ENCODE data around the gene EPB41L3.
"Not testable (repeated sequence)": the region's sequence is repeated elsewhere in the genome, so short reads cannot be mapped to it uniquely, and the experiment has no call there.

EPB41L3 gene

GRCh38 chr18:5574843-5575242 lies 31.0 kb upstream of the EPB41L3 start:
- H3K4me3 ChIP-seq (replicated peaks in 1 of 2; ENCODE audit: low read depth in 2 of 2, low read length in 2 of 2), result no peak overlapping the region
- no peak for TF ChIP-seq CTCF (IDR thresholded peaks at IDR 0.05; ENCODE audit: low read depth, low read length)
- DNase-seq (ENCODE audit: low read depth in 2 of 2), result no peak

GRCh38 chr18:5571666-5572065 lies 27.9 kb upstream of the EPB41L3 start:
- no peak for TF ChIP-seq CTCF (IDR thresholded peaks at IDR 0.05; ENCODE audit: low read depth, low read length)
- H3K4me3 ChIP-seq (replicated peaks in 1 of 2; ENCODE audit: low read depth in 2 of 2, low read length in 2 of 2), result no peak overlapping the region
- DNase-seq (ENCODE audit: low read depth in 2 of 2), result peak in 1 of 2 donors; percentile 5

- H3K4me3 ChIP-seq (replicated peaks in 1 of 2; ENCODE audit: low read depth in 2 of 2, low read length in 2 of 2), result not testable (repeated sequence)
- DNase-seq (ENCODE audit: low read depth in 2 of 2), result peak; percentile 42 to 58
Measured at GRCh38 chr18:5570613-5571012, 26.8 kb upstream of the EPB41L3 start.

GRCh38 chr18:5568416-5568815 lies 24.6 kb upstream of the EPB41L3 start:
- no peak for DNase-seq (ENCODE audit: low read depth in 2 of 2)
- no peak overlapping the region for H3K4me3 ChIP-seq (replicated peaks in 1 of 2; ENCODE audit: low read depth in 2 of 2, low read length in 2 of 2)
- no peak for TF ChIP-seq CTCF (IDR thresholded peaks at IDR 0.05; ENCODE audit: low read depth, low read length)

- no peak for DNase-seq (ENCODE audit: low read depth in 2 of 2)
- H3K4me3 ChIP-seq (replicated peaks in 1 of 2; ENCODE audit: low read depth in 2 of 2, low read length in 2 of 2), result no peak overlapping the region
- TF ChIP-seq CTCF (IDR thresholded peaks at IDR 0.05; ENCODE audit: low read depth, low read length), result no peak
Measured at GRCh38 chr18:5558851-5559250, 15.1 kb upstream of the EPB41L3 start.

- peak; percentile 62 to 71 for DNase-seq (ENCODE audit: low read depth in 2 of 2)
- peak; percentile 19 for TF ChIP-seq CTCF (IDR thresholded peaks at IDR 0.05; ENCODE audit: low read depth, low read length)
- no peak overlapping the region for H3K4me3 ChIP-seq (replicated peaks in 1 of 2; ENCODE audit: low read depth in 2 of 2, low read length in 2 of 2)
Measured at GRCh38 chr18:5556310-5556974, 12.6 kb upstream of the EPB41L3 start.

- no peak for DNase-seq (ENCODE audit: low read depth in 2 of 2)
- H3K4me3 ChIP-seq (replicated peaks in 1 of 2; ENCODE audit: low read depth in 2 of 2, low read length in 2 of 2), result no peak overlapping the region
- no peak for TF ChIP-seq CTCF (IDR thresholded peaks at IDR 0.05; ENCODE audit: low read depth, low read length)
Measured at GRCh38 chr18:5554629-5555028, 10.8 kb upstream of the EPB41L3 start.
